Stimulated activated CD4-positive, alpha-beta T cell treated with anti-CD3 and anti-CD28 coated beads, TNF-alpha, amount 100 ng/mL, for 4 hours (primary cell): ENCODE data around the gene THBS2.
"Not testable (repeated sequence)": the region's sequence is repeated elsewhere in the genome, so short reads cannot be mapped to it uniquely, and the experiment has no call there.

Source experiments
- DNase-seq, 3 experiments: peaks; one replicate each; pipeline ENCODE4 v3.0.0-alpha.2; 2020; ENCODE audit warnings: low read depth in 3 of 3

The THBS2 gene

GRCh38 chr6:169271877-169272216 lies 18.2 kb upstream of the THBS2 start:
- no peak for DNase-seq

- DNase-seq: no peak
Observed at GRCh38 chr6:169271158-169271876, 17.7 kb upstream of the THBS2 start.

- DNase-seq: not testable (repeated sequence)
Observed at GRCh38 chr6:169270077-169270380, 16.4 kb upstream of the THBS2 start.

- no peak for DNase-seq
Observed at GRCh38 chr6:169269180-169270076, 15.8 kb upstream of the THBS2 start.

- DNase-seq: no peak
Observed at GRCh38 chr6:169268276-169268675, 14.6 kb upstream of the THBS2 start.

- DNase-seq: no peak
Observed at GRCh38 chr6:169266746-169267591, 13.3 kb upstream of the THBS2 start.

- no peak for DNase-seq
Observed at GRCh38 chr6:169266261-169266660, 12.6 kb upstream of the THBS2 start.

GRCh38 chr6:169265486-169266131 lies 12.0 kb upstream of the THBS2 start:
- no peak for DNase-seq

GRCh38 chr6:169263836-169264608 lies 10.4 kb upstream of the THBS2 start:
- no peak for DNase-seq

GRCh38 chr6:169263374-169263773 lies 9.7 kb upstream of the THBS2 start:
- no peak for DNase-seq

- DNase-seq: not testable (repeated sequence)
Observed at GRCh38 chr6:169262602-169263001, 9.0 kb upstream of the THBS2 start.

GRCh38 chr6:169256518-169256917 lies 2.9 kb upstream of the THBS2 start:
- DNase-seq: no peak

- no peak for DNase-seq
Observed at GRCh38 chr6:169256061-169256460, 2.4 kb upstream of the THBS2 start.

- DNase-seq: no peak
Observed at GRCh38 chr6:169255643-169256042, 2.0 kb upstream of the THBS2 start.

GRCh38 chr6:169254456-169255316 lies 1.0 kb upstream of the THBS2 start:
- DNase-seq: no peak

- no peak for DNase-seq
Observed at GRCh38 chr6:169252505-169253189, 999 bp downstream of the THBS2 start.

GRCh38 chr6:169251822-169252504 lies 1.7 kb downstream of the THBS2 start:
- no peak for DNase-seq

- no peak for DNase-seq
Observed at GRCh38 chr6:169251371-169251802, 2.3 kb downstream of the THBS2 start.

- DNase-seq: no peak
Observed at GRCh38 chr6:169250660-169251059, 3.0 kb downstream of the THBS2 start.
